Psoas muscle (tissue), 8 donors: ENCODE data around the gene ZMYND11. TPM values are rescaled to one million over a fixed set of nuclear protein-coding genes. Genes with fewer than 3 reads are reported as not detected.

Experiments used
- ATAC-seq, 4 donors: fragments of 200-7000 bp; cut with Tn5 transposase; one replicate each; pipeline ENCODE4 v1.9.1; 2020; ENCODE audit warnings: moderate library complexity in 3 of 4, mild to moderate bottlenecking in 2 of 4
- DNase-seq, 2 donors: peaks; one replicate each; pipeline ENCODE4 v3.0.0-alpha.2; 2020
- H3K27ac ChIP-seq: fragments of 200-600 bp; one replicate; pipeline ENCODE4 v1.8.0; 2022
- H3K27me3 ChIP-seq, 3 donors: fragments of 200-600 bp in 1 of 3; one replicate each; pipeline versions ENCODE4 v1.6.1 to v1.8.0; 2013 to 2022; ENCODE audit warnings: low read length in 2 of 3, mild to moderate bottlenecking in 2 of 3, moderate library complexity in 1 of 3; ENCODE audit not compliant: insufficient read depth in 3 of 3
- H3K36me3 ChIP-seq, 2 donors: fragments of 200-600 bp in 1 of 2; one replicate each; pipeline versions ENCODE4 v1.6.1 to v1.8.0; 2013 to 2022; ENCODE audit warnings: low read depth in 1 of 2, mild to moderate bottlenecking in 1 of 2, moderate library complexity in 1 of 2; ENCODE audit not compliant: insufficient read depth in 1 of 2
- H3K4me1 ChIP-seq: fragments of 200-600 bp; one replicate; pipeline ENCODE4 v1.8.0; 2022
- H3K4me3 ChIP-seq: fragments of 200-600 bp; one replicate; pipeline ENCODE4 v1.8.0; 2022; ENCODE audit warnings: mild to moderate bottlenecking
- H3K9me3 ChIP-seq: fragments of 200-600 bp; one replicate; pipeline ENCODE4 v1.8.0; 2022
- CTCF ChIP-seq: fragments of 200-600 bp; IDR thresholded peaks from one replicate; pipeline ENCODE4 v1.8.0; 2022; ENCODE audit warnings: antibody characterized with exemption
- WGBS, 3 donors: extraction: QIAGEN DNeasy Blood & Tissue Kit; methylation state at CpG; one replicate each; pipeline versions ENCODE4 v1.1.6 to v1.1.7; 2013; 5-methylcytosine and 5-hydroxymethylcytosine counted together
- intact Hi-C, 2 donors: fragments of 100-400 bp; cut with DNase I; formaldehyde crosslinking; loops; one replicate each; pipeline versions ENCODE4 v1.11.0 to v1.14.2; 2022
- polyA plus RNA-seq, 3 donors: library from polyadenylated mRNA; stranded (reverse); fragments of 200-250 nt; gene quantifications; one replicate each; pipeline ENCODE4 v1.2.3, GENCODE V29; 2013
- total RNA-seq, 4 donors: library from RNA; stranded (reverse); fragmentation: NEBNext Ultra II Directional in 2 of 4; extraction: Animal tissue kit (Norgen Biotek cat#: 25700) in 2 of 4; gene quantifications; one replicate each; pipeline versions ENCODE4 v1.2.1 to v1.2.4, GENCODE V29; 2021 to 2023
- donor health status: healthy with polysubstance abuse.
- donor health status: DM: no; HTN: no; CAD: no; lungs with moderate emphysema.
- donor health status: Bipolar disorder and iron deficiency.
- donor health status: healthy.
- donor health status: DM: yes; HTN: yes; CAD: no.
- donor health status: DM: no; HTN: no; CAD: no.
- donor health status: DM: no; HTN: no; CAD: no.
- donor health status: DM: yes; HTN: yes; CAD: no.

The ZMYND11 gene
- total and polyA plus RNA-seq, 7 donors = 27.2 to 75.9 (median 60.3) TPM

DNA sequence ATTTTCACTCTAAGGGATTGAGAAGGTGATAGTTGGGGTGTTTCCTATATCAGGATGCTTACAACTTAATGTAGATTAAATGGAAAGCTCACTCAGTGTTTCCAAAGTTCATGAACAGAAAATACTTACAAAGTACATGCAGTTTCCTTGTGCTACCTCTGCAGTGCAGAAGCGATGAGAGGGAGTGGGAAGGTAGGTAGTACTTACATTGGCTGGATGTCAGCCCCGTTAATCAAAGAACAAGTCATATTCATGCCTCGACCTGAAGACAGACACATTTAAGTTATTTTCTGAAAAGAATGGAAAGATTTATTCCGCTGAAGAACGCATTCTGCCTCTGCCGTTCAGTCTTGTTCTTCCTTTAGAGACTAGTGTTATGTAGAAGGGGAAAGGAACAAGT lies 93.1 kb downstream of the ZMYND11 start:
- Histone ChIP-seq H3K27ac (no peak overlapping the region), H3K4me3 (no peak overlapping the region), H3K9me3 (no peaks in the 10 kb centered on the region), H3K4me1 (no peaks in the 10 kb centered on the region), H3K36me3 (no peaks in the 10 kb centered on the region), H3K27me3 (no peaks in the 10 kb centered on the region)
- WGBS, 3 donors = 92 to 94% (median 93%) methylated on average over 6 of the region's 6 CpGs
- intact Hi-C loops = no loop called here
- no peak for TF ChIP-seq CTCF
- no peak for DNase-seq
- ATAC-seq = no peak

- peak; percentile 29 for TF ChIP-seq CTCF
- Histone ChIP-seq H3K4me3 (no peak overlapping the region), H3K36me3 (no peaks in the 10 kb centered on the region), H3K9me3 (no peaks in the 10 kb centered on the region), H3K27ac (no peak overlapping the region), H3K4me1 (no peaks in the 10 kb centered on the region), H3K27me3 (no peaks in the 10 kb centered on the region)
- 87 to 90% (median 89%) methylated on average over 9 of the region's 9 CpGs for WGBS, 3 donors
- no peak for DNase-seq
- intact Hi-C loops = no loop called here
- no peak for ATAC-seq
Measured at GRCh38 chr10:230758-231157, 95.5 kb downstream of the ZMYND11 start.

- DNase-seq (no peak), ATAC-seq (no peak)
- Histone ChIP-seq H3K27me3 (no peaks in the 10 kb centered on the region), H3K4me3 (no peak overlapping the region), H3K36me3 (peaks cover 0 to 5% of the 10 kb centered on the region in 2 donors), H3K4me1 (no peaks in the 10 kb centered on the region), H3K9me3 (no peaks in the 10 kb centered on the region), H3K27ac (no peak overlapping the region)
- intact Hi-C loops = no loop called here
- TF ChIP-seq CTCF = no peak
- 94 to 95% (median 94%) methylated on average over 3 of the region's 3 CpGs for WGBS, 3 donors
Measured at GRCh38 chr10:232061-232460, 96.8 kb downstream of the ZMYND11 start.

- Histone ChIP-seq H3K4me1 (no peaks in the 10 kb centered on the region), H3K4me3 (no peak overlapping the region), H3K27me3 (no peaks in the 10 kb centered on the region), H3K36me3 (peaks cover 0 to 13% of the 10 kb centered on the region in 2 donors), H3K9me3 (no peaks in the 10 kb centered on the region), H3K27ac (no peak overlapping the region)
- ATAC-seq (no peak), DNase-seq (no peak)
- no peak for TF ChIP-seq CTCF
- 94 to 95% (median 95%) methylated on average over 11 of the region's 11 CpGs for WGBS, 3 donors
- intact Hi-C loops = no loop called here
Measured at GRCh38 chr10:232878-233277, 97.6 kb downstream of the ZMYND11 start.

GRCh38 chr10:234708-235406 lies 99.6 kb downstream of the ZMYND11 start:
- H3K4me1 ChIP-seq = no peaks in the 10 kb centered on the region
- H3K36me3 ChIP-seq = peaks cover 0 to 30% of the 10 kb centered on the region in 2 donors
- 94 to 95% (median 95%) methylated on average over 9 of the region's 9 CpGs for WGBS, 3 donors
- no peak overlapping the region for H3K27ac ChIP-seq
- no peaks in the 10 kb centered on the region for H3K9me3 ChIP-seq
- no peak for ATAC-seq
- no peak for TF ChIP-seq CTCF
- DNase-seq = no peak
- intact Hi-C loops = no loop called here
- H3K4me3 ChIP-seq = no peak overlapping the region
- H3K27me3 ChIP-seq = no peaks in the 10 kb centered on the region
